OCI-LY1 (cell line): ENCODE results near the gene IFRD2.

Experiments used
- H2AFZ ChIP-seq: fragments of 200-600 bp; sonication (generic), shearing (Covaris generic); 2 replicates; pipeline ENCODE4 v1.6.0; 2014; ENCODE audit warnings: antibody characterized with exemption, mild to moderate bottlenecking, low read length
- H3F3A ChIP-seq: fragments of 200-600 bp; sonication (generic), shearing (Covaris generic); 2 replicates; pipeline ENCODE4 v1.6.0; 2014; ENCODE audit warnings: mild to moderate bottlenecking, antibody characterized with exemption, low read length, moderate library complexity; ENCODE audit not compliant: insufficient read depth
- H3K27ac ChIP-seq: fragments of 200-600 bp; sonication (generic); 2 replicates; pipeline ENCODE4 v1.5.1; 2014; ENCODE audit warnings: low read length, mixed run types, mild to moderate bottlenecking, low read depth; ENCODE audit not compliant: poor library complexity, severe bottlenecking
- H3K27me3 ChIP-seq: fragments of 200-600 bp; sonication (generic); 2 replicates; pipeline ENCODE4 v1.6.0; 2014; ENCODE audit warnings: antibody characterized with exemption, mild to moderate bottlenecking, low read length, moderate library complexity; ENCODE audit not compliant: insufficient read depth
- H3K36me3 ChIP-seq: fragments of 200-600 bp; sonication (generic); 2 replicates; pipeline ENCODE4 v1.6.1; 2014; ENCODE audit warnings: mild to moderate bottlenecking, antibody characterized with exemption, low read length, moderate library complexity, mixed read lengths; ENCODE audit not compliant: insufficient read depth
- H3K4me1 ChIP-seq: fragments of 200-600 bp; sonication (generic); 2 replicates; pipeline ENCODE4 v1.5.1; 2014; ENCODE audit warnings: mild to moderate bottlenecking, low read length, moderate library complexity; ENCODE audit not compliant: insufficient read depth, severe bottlenecking
- H3K4me2 ChIP-seq: fragments of 200-600 bp; sonication (generic), shearing (Covaris generic); 2 replicates; pipeline ENCODE4 v1.6.1; 2014; ENCODE audit warnings: low read length
- H3K4me3 ChIP-seq: fragments of 200-600 bp; sonication (generic); 2 replicates; pipeline ENCODE4 v1.5.1; 2014; ENCODE audit warnings: low read length, low read depth, mild to moderate bottlenecking, mixed read lengths; ENCODE audit not compliant: poor library complexity, severe bottlenecking
- H3K79me2 ChIP-seq: fragments of 200-600 bp; shearing (Covaris generic); 2 replicates; pipeline ENCODE4 v1.6.1; 2016; ENCODE audit warnings: mixed run types, low read length, mixed read lengths; ENCODE audit not compliant: insufficient read depth
- H3K9ac ChIP-seq: fragments of 200-600 bp; sonication (generic), shearing (Covaris generic); 2 replicates; pipeline ENCODE4 v1.6.1; 2014; ENCODE audit warnings: mild to moderate bottlenecking, low read length, mixed read lengths
- H3K9me2 ChIP-seq: fragments of 200-600 bp; sonication (generic), shearing (Covaris generic); 2 replicates; pipeline ENCODE4 v1.6.1; 2014; ENCODE audit warnings: low read depth, mild to moderate bottlenecking, low read length, mixed read lengths
- H3K9me3 ChIP-seq: fragments of 200-600 bp; shearing (Covaris generic); 2 replicates; pipeline ENCODE4 v1.6.1; 2014; ENCODE audit warnings: low read length, mixed read lengths
- H4K20me1 ChIP-seq: fragments of 200-600 bp; sonication (generic), shearing (Covaris generic); 2 replicates; pipeline ENCODE4 v1.6.0; 2016; ENCODE audit warnings: mild to moderate bottlenecking, low read length; ENCODE audit not compliant: insufficient read depth
- CTCF ChIP-seq: fragments of 200-600 bp; sonication (generic), shearing (Covaris generic); IDR thresholded peaks from 2 replicates; pipeline ENCODE4 v1.5.1; 2017; ENCODE audit warnings: mild to moderate bottlenecking, antibody characterized with exemption, low read length, moderate library complexity, mixed read lengths
- EZH2 ChIP-seq: fragments of 200-600 bp; sonication (generic), shearing (Covaris generic); IDR thresholded peaks from 2 replicates; pipeline ENCODE4 v1.8.0; 2017; ENCODE audit warnings: borderline replicate concordance, mixed run types, mild to moderate bottlenecking, antibody characterized with exemption, low read length, moderate library complexity, mixed read lengths

IFRD2 gene

GRCh38 chr3:50242381-50242770, 49.9 kb downstream of the IFRD2 start:
- Histone ChIP-seq H2AFZ (no peak overlapping the region), H3K4me3 (no peak overlapping the region), H3K9me2 (no peaks in the 10 kb centered on the region), H4K20me1 (no peaks in the 10 kb centered on the region), H3K4me1 (peaks cover 74% of the 10 kb centered on the region), H3K4me2 (peak overlapping the region; percentile 45; the same call in 1 of the 2 replicates), H3K79me2 (peaks cover 23% of the 10 kb centered on the region), H3K9me3 (no peaks in the 10 kb centered on the region), H3K27ac (peak overlapping the region; percentile 85), H3F3A (no peaks in the 10 kb centered on the region), H3K27me3 (no peaks in the 10 kb centered on the region), H3K9ac (peak overlapping the region; percentile 22; the same call in 1 of the 2 replicates), H3K36me3 (peaks cover 14% of the 10 kb centered on the region; the same call in 1 of the 2 replicates)
- no peak for TF ChIP-seq EZH2

GRCh38 chr3:50241713-50242380, 50.4 kb downstream of the IFRD2 start:
- Histone ChIP-seq H3K36me3 (peaks cover 9% of the 10 kb centered on the region; the same call in 1 of the 2 replicates), H4K20me1 (no peaks in the 10 kb centered on the region), H3K4me2 (peak overlapping the region; percentile 45; the same call in 1 of the 2 replicates), H2AFZ (no peak overlapping the region), H3K4me1 (peaks cover 69% of the 10 kb centered on the region), H3K79me2 (peaks cover 22% of the 10 kb centered on the region), H3K27ac (peak overlapping the region; percentile 85), H3K9me2 (no peaks in the 10 kb centered on the region), H3F3A (no peaks in the 10 kb centered on the region), H3K9me3 (no peaks in the 10 kb centered on the region), H3K27me3 (no peaks in the 10 kb centered on the region), H3K4me3 (no peak overlapping the region), H3K9ac (peak overlapping the region; percentile 22; the same call in 1 of the 2 replicates)
- TF ChIP-seq CTCF: no peak

GRCh38 chr3:50241163-50241562, 51.1 kb downstream of the IFRD2 start:
- Histone ChIP-seq H3F3A (no peaks in the 10 kb centered on the region), H3K4me2 (peak overlapping the region; percentile 45; the same call in 1 of the 2 replicates), H3K79me2 (peaks cover 28% of the 10 kb centered on the region), H3K36me3 (peaks cover 9% of the 10 kb centered on the region; the same call in 1 of the 2 replicates), H3K9me3 (no peaks in the 10 kb centered on the region), H4K20me1 (no peaks in the 10 kb centered on the region), H2AFZ (no peak overlapping the region), H3K27ac (peak overlapping the region; percentile 85), H3K9ac (no peak overlapping the region; the same call in 1 of the 2 replicates), H3K9me2 (no peaks in the 10 kb centered on the region), H3K27me3 (no peaks in the 10 kb centered on the region), H3K4me1 (peaks cover 62% of the 10 kb centered on the region), H3K4me3 (no peak overlapping the region)
- TF ChIP-seq EZH2: no peak
- no peak for TF ChIP-seq CTCF
